Endodermal cell (in vitro differentiated cells): Measurements from ENCODE around the gene GRID1. TPM values are rescaled to one million over a fixed set of nuclear protein-coding genes. Genes with fewer than 3 reads are reported as not detected.

Experiments
- DNase-seq: peaks from one replicate; pipeline ENCODE4 v3.0.0-alpha.2; 2017
- H3K27ac ChIP-seq: 2 replicates; pipeline ENCODE4 v1.5.1; 2013; ENCODE audit warnings: mild to moderate bottlenecking, low read depth, low read length, moderate library complexity
- H3K27me3 ChIP-seq: 2 replicates; pipeline ENCODE4 v1.6.1; 2013; ENCODE audit warnings: mild to moderate bottlenecking, low read length, moderate library complexity; ENCODE audit not compliant: insufficient read depth, control insufficient read depth, poor library complexity, severe bottlenecking
- H3K36me3 ChIP-seq: 2 replicates; pipeline ENCODE4 v1.7.0; 2013; ENCODE audit warnings: mild to moderate bottlenecking, low read length, moderate library complexity; ENCODE audit not compliant: control insufficient read depth, insufficient read depth
- H3K4me1 ChIP-seq: one replicate; pipeline ENCODE4 v1.7.0; 2013; ENCODE audit warnings: low read length; ENCODE audit not compliant: control insufficient read depth, insufficient read depth
- H3K4me3 ChIP-seq: 2 replicates; pipeline ENCODE4 v1.5.1; 2013; ENCODE audit warnings: mild to moderate bottlenecking, low read length, moderate library complexity
- H3K9ac ChIP-seq: 2 replicates; pipeline ENCODE4 v1.6.1; 2013; ENCODE audit warnings: mild to moderate bottlenecking, low read length, moderate library complexity; ENCODE audit not compliant: poor library complexity, severe bottlenecking; ENCODE audit errors: extremely low read depth
- H3K9me3 ChIP-seq: 2 replicates; pipeline ENCODE4 v1.6.1; 2013; ENCODE audit warnings: mild to moderate bottlenecking, low read length, moderate library complexity; ENCODE audit not compliant: control insufficient read depth
- H3K27ac Mint-ChIP-seq: 2 replicates; pipeline ENCODE4 v1.8.0; 2020; ENCODE audit warnings: mixed read lengths
- H3K27me3 Mint-ChIP-seq: 2 replicates; pipeline ENCODE4 v1.8.0; 2021; ENCODE audit warnings: mild to moderate bottlenecking, mixed read lengths; ENCODE audit not compliant: insufficient read depth
- H3K36me3 Mint-ChIP-seq: 2 replicates; pipeline ENCODE4 v1.8.0; 2020; ENCODE audit warnings: low read depth, mixed read lengths
- H3K4me1 Mint-ChIP-seq: 2 replicates; pipeline ENCODE4 v1.8.0; 2020; ENCODE audit warnings: mixed read lengths
- H3K4me3 Mint-ChIP-seq: 2 replicates; pipeline ENCODE4 v1.8.0; 2020; ENCODE audit warnings: mild to moderate bottlenecking, moderate library complexity, mixed read lengths
- H3K9me3 Mint-ChIP-seq: 2 replicates; pipeline ENCODE4 v1.8.0; 2020; ENCODE audit warnings: mild to moderate bottlenecking, mixed read lengths
- CTCF ChIP-seq: fragments of 200-600 bp; sonication (generic); conservative IDR thresholded peaks from 2 replicates; pipeline ENCODE4 v1.5.0; 2021; ENCODE audit warnings: antibody characterized with exemption, mild to moderate bottlenecking
- WGBS, 2 experiments: methylation state at CpG; one replicate each; pipeline versions ENCODE4 v1.1.5 to v1.1.7; 2013; ENCODE audit warnings: missing lambda C conversion rate in 2 of 2, mixed read lengths in 1 of 2; ENCODE audit not compliant: insufficient coverage in 1 of 2, insufficient read length in 1 of 2; 5-methylcytosine and 5-hydroxymethylcytosine counted together
- total RNA-seq, 2 donors: library from RNA; stranded (reverse); fragmentation: NEBNext Ultra II Directional in 1 of 2; extraction: Animal tissue kit (Norgen Biotek cat#: 25700) in 1 of 2; gene quantifications; 2 replicates in 1 of 2; 3 replicates in 1 of 2; pipeline ENCODE4 v1.2.1, GENCODE V29; 2021

GRID1 gene
- total RNA-seq, 2 donors from 2014 or later, result 0.13 to 0.53 TPM

GRCh38 chr10:85651497-85651882, 715.1 kb downstream of the GRID1 start:
- Histone ChIP-seq H3K4me1 (no peaks in the 10 kb centered on the region), H3K27ac (no peak overlapping the region), H3K27me3 (no peaks in the 10 kb centered on the region), H3K4me3 (no peak overlapping the region), H3K36me3 (no peaks in the 10 kb centered on the region), H3K9ac (no peak overlapping the region), H3K9me3 (no peaks in the 10 kb centered on the region)
- no peaks in the 10 kb centered on the region for H3K9me3 Mint-ChIP-seq
- H3K4me1 Mint-ChIP-seq, result peaks cover 8% of the 10 kb centered on the region
- no peak overlapping the region for H3K27ac Mint-ChIP-seq
- TF ChIP-seq CTCF, result no peak
- H3K4me3 Mint-ChIP-seq, result no peak overlapping the region
- no peak for DNase-seq
- no peaks in the 10 kb centered on the region for H3K36me3 Mint-ChIP-seq
- 92 to 100% methylated on average over 1 to 2 of the region's 2 CpGs for WGBS, 2 experiments
- peaks cover 3% of the 10 kb centered on the region for H3K27me3 Mint-ChIP-seq

GRCh38 chr10:85650791-85651496, 715.7 kb downstream of the GRID1 start:
- no peaks in the 10 kb centered on the region for H3K27me3 ChIP-seq
- TF ChIP-seq CTCF, result no peak
- H3K9me3 ChIP-seq, result no peaks in the 10 kb centered on the region
- H3K9ac ChIP-seq, result no peak overlapping the region
- WGBS, 2 experiments, result 86 to 100% methylated on average over 1 of the region's 1 CpG
- no peak overlapping the region for H3K4me3 Mint-ChIP-seq
- no peaks in the 10 kb centered on the region for H3K36me3 ChIP-seq
- no peak overlapping the region for H3K27ac ChIP-seq
- no peak overlapping the region for H3K27ac Mint-ChIP-seq
- no peak for DNase-seq
- no peaks in the 10 kb centered on the region for H3K9me3 Mint-ChIP-seq
- no peak overlapping the region for H3K4me3 ChIP-seq
- H3K27me3 Mint-ChIP-seq, result peaks cover 3% of the 10 kb centered on the region
- no peaks in the 10 kb centered on the region for H3K36me3 Mint-ChIP-seq
- H3K4me1 Mint-ChIP-seq, result peaks cover 8% of the 10 kb centered on the region
- no peaks in the 10 kb centered on the region for H3K4me1 ChIP-seq

GRCh38 chr10:85649461-85649860, 717.1 kb downstream of the GRID1 start:
- H3K27me3 Mint-ChIP-seq, result peaks cover 3% of the 10 kb centered on the region
- no peak overlapping the region for H3K4me3 ChIP-seq
- no peaks in the 10 kb centered on the region for H3K36me3 Mint-ChIP-seq
- H3K9me3 ChIP-seq, result no peaks in the 10 kb centered on the region
- no peak for DNase-seq
- H3K27me3 ChIP-seq, result no peaks in the 10 kb centered on the region
- no peaks in the 10 kb centered on the region for H3K9me3 Mint-ChIP-seq
- TF ChIP-seq CTCF, result no peak
- no peak overlapping the region for H3K27ac Mint-ChIP-seq
- H3K4me1 ChIP-seq, result peaks cover 2% of the 10 kb centered on the region
- no peaks in the 10 kb centered on the region for H3K36me3 ChIP-seq
- no peak overlapping the region for H3K9ac ChIP-seq
- no peak overlapping the region for H3K27ac ChIP-seq
- WGBS, 2 experiments, result 79 to 83% methylated on average over 3 to 4 of the region's 4 CpGs
- peaks cover 15% of the 10 kb centered on the region for H3K4me1 Mint-ChIP-seq
- H3K4me3 Mint-ChIP-seq, result no peak overlapping the region
